NCI-H524 (cell line): Measurements from ENCODE around the gene TMEM39B.
"Not testable (repeated sequence)": the region's sequence is repeated elsewhere in the genome, so short reads cannot be mapped to it uniquely, and the experiment has no call there.

ENCODE experiments used
- DNase-seq, 2 experiments: peaks; one replicate each; lab custom pipeline; 2025; lab: John Stamatoyannopoulos, UW

The TMEM39B gene

DNA sequence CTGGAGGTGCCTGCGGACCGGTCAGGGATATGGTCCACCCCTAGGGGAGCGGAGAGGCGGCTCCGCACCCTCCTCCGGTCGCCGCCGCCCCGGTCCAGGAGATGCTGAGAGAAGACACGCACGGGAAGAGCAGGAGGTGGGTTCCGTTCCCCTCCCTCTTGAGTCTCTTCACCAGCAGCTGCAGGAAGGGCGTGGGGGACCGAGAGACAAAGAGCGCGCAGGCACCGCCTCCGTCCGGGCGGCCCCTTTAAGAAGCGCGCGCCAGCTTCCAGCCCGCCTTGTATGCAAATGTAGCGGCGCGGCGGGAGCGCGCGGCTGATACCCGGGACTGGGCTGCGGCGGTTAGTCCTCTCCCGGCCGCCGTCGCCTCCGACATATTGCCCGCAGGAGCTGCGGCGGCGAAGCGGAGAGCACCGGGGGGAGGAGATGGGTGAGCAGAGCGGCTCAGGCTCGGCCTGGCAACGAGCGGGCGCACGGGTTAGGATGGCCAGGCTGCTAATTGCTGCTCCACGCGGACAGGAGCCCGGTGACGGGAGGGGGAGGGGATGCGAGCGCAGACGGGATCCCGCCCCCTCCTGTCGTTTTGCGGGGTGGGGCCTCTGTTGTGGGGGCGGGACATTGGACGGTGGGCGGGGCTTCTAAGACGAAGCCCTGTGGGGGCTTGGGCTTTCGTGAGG, at the start of gene TMEM39B:
TMEM39B (plus strand) TSS at position 318 of the 677 bp plus-strand sequence; CDS start at position 427, 109 bp downstream.
- DNase-seq, result peak; percentile 85 to 93

GRCh38 chr1:32023351-32023750, 49.4 kb upstream of the TMEM39B start:
- no peak for DNase-seq

- no peak for DNase-seq
Measured at GRCh38 chr1:32025515-32025914, 47.2 kb upstream of the TMEM39B start.

DNA sequence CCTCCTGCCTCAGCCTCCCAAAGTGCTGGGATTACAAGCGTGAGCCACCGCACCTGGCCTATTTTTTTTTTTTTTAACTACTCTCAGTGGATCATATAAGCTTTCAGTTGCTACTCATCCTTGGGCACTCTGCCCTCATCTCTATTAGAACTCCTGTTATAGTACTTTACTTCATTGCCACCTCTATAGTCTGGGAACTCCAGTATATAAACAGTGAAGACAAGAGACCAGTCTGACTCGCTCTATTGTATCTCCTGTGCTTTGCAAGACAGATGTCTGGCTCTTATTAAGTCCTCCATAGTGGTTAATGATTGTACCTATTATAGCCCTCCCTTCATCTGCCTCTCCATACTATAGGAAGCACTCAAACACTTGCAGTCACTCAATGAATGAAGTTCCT, 44.0 kb upstream of the TMEM39B start:
- DNase-seq, result peak; percentile 37 to 71

- DNase-seq, result no peak
Measured at GRCh38 chr1:32031578-32032274, 41.0 kb upstream of the TMEM39B start.

GRCh38 chr1:32032275-32032615, 40.5 kb upstream of the TMEM39B start:
- no peak for DNase-seq

DNA sequence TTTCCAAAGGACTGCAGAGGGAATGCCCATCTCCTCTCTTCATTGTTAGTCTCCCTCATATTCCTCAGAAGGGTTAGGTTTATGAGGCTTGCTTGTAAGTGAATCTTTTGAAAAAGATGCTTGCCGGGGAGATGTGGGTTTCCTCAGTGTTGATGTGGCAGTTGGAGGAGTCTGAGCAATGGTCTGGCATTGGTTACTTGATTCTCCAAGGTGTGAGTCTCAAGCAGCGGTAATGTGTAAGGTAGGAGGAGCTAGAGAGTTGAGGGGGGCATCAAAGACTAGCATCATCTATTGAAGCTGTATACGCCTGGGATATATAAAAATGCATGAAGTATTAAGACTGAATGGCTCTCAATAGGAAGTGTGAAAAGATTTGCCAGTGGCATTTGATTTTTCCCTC, 37.6 kb upstream of the TMEM39B start:
- no peak for DNase-seq

GRCh38 chr1:32040711-32041110, 32.0 kb upstream of the TMEM39B start:
- DNase-seq, result no peak

DNA sequence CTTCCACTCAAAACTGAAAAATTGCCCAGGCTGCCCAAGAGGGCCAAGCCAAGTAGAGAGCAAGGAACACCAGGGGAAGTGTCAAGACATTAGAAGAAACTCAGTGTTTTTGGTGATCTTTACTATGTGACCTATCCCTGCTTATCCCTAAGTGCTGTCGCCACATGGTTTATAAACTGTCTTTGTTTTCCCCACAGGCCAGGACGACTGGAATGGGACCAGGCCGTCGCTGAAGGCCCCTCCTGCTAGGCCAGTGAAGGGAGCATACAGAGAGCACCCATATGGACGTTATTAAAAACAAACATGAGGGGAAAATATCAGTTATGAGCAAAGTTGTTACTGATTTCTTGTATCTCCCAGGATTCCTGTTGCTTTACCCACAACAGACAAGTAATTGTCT, 30.4 kb upstream of the TMEM39B start:
- DNase-seq, result no peak

- peak; percentile 26 to 66 for DNase-seq
Measured at GRCh38 chr1:32044234-32044633, 28.5 kb upstream of the TMEM39B start.

- no peak for DNase-seq
Measured at GRCh38 chr1:32045772-32046171, 27.0 kb upstream of the TMEM39B start.

DNA sequence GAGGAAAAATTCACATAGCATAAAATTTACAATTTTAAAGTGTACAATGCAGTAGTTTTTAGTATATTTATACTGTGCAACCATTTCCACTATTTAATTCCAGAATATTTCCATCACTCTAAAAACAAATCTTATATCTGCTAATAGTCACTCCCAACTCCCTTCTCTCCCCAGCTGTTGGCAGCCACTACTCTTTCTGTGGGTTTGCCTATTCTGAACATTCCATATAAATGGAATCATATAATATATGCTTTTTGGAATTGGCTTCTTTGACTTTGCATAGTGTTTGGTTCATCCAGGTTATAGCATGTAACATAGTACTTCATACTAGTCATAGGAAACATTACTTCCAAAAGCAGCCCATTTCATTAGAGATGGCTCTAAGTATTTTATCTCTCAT, 25.0 kb upstream of the TMEM39B start:
- DNase-seq, result no peak

- DNase-seq, result no peak
Measured at GRCh38 chr1:32048440-32048839, 24.3 kb upstream of the TMEM39B start.

DNA sequence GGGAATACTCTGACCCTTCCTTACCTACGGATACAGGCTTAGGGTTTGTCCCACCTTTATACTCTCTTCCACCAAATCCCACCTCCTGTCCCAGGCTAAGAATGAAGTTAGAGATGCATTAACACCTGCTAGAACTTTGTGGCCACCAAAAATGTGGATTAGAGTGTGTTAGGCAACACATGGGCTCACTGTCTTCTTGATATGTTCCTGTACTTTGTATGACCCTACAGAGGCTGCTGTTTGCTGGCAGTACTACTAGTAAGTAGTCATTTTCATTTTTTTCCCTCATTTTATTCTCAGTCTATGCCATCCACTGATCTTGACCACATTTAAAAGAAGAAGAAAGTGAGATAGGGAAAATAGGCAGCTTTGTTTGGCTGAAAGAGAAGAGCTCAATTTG, 21.0 kb upstream of the TMEM39B start:
- DNase-seq, result no peak

DNA sequence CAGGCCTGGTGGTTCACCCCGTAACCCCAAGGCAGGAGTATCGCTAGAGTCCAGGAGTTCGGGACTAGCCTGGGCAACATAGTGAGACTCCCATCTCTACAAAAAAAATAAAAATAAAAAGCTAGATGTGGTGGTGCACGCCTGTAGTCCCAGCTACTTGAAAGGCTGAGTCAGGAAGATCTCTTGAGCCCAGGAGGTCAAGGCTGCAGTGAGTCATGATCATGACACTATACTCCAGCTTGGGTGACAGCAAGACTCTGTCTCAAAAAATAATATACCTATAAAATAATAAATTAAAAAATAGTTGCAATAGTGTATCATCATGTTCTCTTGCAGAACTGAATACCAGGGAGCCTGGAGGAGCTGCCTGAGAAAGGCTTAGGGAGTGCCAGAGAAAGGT, 19.9 kb upstream of the TMEM39B start:
- no peak for DNase-seq

DNA sequence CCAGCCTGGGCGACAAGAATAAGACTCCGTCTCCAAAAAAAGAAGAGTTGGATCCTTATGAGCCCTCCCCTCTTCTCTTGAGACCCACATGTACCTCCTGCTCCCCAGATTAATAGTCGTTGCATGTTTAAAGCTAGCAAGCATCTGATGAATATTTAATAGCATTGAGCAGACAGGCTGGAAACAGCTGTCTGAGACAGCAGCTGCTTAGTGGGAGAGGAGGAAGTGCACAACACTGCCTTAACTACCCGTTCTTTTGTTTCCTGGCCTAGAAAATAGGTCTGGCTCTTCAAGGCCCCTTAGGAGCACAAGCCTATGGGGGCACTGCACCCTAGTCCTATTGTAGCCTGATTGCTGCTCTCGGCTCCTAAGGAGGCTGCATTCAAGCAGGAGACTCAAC, 17.3 kb upstream of the TMEM39B start:
- no peak for DNase-seq

DNA sequence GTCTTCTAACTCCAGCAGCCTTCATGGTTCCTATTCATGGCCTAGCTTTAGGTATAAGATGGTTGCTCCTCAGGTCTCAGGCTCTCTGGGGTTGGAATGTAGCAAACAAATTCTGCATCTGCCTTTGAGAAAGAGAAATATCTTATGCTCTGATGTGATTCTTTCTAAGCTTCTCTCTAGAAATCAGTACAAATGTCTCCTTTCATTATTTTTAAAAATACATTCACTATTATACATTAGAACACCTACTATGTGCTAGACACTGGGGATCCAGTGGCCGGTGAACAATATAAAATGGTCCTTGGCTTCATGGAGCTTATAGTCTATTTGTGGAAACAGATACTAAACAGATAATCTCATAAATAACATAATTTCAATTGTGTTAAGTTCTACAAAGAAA, 16.1 kb upstream of the TMEM39B start:
- DNase-seq, result no peak

- no peak for DNase-seq
Measured at GRCh38 chr1:32060914-32061313, 11.8 kb upstream of the TMEM39B start.

GRCh38 chr1:32062867-32063230, 9.9 kb upstream of the TMEM39B start:
- no peak for DNase-seq

GRCh38 chr1:32063261-32063681, 9.5 kb upstream of the TMEM39B start:
- peak; percentile 63 to 86 for DNase-seq

DNA sequence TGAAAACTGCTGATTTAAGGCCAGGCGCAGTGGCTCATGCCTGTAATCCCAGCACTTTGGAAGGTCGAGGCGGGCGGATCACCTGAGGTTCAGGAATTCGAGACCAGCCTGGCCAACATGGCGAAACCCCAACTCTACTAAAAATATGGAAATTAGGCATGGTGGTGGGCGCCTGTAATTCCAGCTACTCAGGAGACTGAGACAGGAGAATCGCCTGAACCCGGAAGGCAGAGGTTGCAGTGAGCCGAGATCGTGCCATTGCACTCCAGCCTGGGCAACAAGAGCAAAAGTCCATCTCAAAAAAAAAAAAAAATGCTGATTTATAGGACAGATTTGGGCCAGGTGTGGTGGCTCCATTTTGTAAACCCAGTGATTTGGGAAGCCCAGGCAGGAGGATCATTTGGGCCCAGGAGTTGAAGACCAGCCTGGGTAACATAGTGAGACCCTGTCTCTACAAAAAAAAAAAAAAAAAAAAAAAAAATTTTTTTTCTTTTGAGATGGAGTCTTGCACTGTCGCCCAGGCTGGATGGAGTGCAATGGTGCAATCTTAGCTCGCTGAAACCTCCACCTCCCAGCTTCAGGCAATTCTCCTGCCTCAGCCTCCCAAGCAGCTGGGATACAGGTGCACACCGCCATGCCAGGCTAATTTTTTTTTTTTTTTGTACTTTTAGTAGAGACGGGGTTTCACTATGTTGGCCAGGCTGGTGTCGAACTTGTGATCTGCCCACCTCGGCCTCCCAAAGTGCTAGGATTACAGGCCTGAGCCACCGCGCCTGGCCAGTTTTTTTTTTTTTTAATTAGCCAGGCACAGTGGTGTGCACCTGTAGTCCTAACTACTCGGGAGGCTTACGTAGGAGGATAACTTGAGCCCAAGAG, 6.9 kb upstream of the TMEM39B start:
- DNase-seq, result not testable (repeated sequence)

- DNase-seq, result no peak
Measured at GRCh38 chr1:32066489-32066873, 6.3 kb upstream of the TMEM39B start.
